Activated naive CD8-positive, alpha-beta T cell treated with anti-CD3 and anti-CD28 coated beads, Interleukin-2, amount 10 ng/mL, durations not matched to agents 7 days and 5 days (primary cell): Measurements from ENCODE around the gene UBL4B. TPM values are rescaled to one million over a fixed set of nuclear protein-coding genes. Genes with fewer than 3 reads are reported as not detected.

Experiments
- ATAC-seq: fragments of 150-1000 bp; cut with Tn5 transposase; one replicate; pipeline ENCODE4 v1.10.0; 2021; ENCODE audit warnings: low read depth, moderate library complexity
- POLR2A ChIA-PET: fragments of 350-600 bp; sonication (Branson Sonifier 250); formaldehyde crosslinking; loops from one replicate; lab custom pipeline; 2021; ENCODE audit warnings: antibody characterized with exemption; lab: Charles Lee
- DNase-seq: peaks from one replicate; pipeline ENCODE4 v3.0.0; 2021
- H3K27ac Mint-ChIP-seq: one replicate; pipeline ENCODE4 v1.8.0; 2022; ENCODE audit warnings: mild to moderate bottlenecking, mixed read lengths
- H3K27me3 Mint-ChIP-seq: one replicate; pipeline ENCODE4 v1.8.0; 2022; ENCODE audit warnings: mild to moderate bottlenecking, moderate library complexity, mixed read lengths
- H3K36me3 Mint-ChIP-seq: one replicate; pipeline ENCODE4 v1.8.0; 2021; ENCODE audit warnings: mild to moderate bottlenecking, mixed read lengths
- H3K4me1 Mint-ChIP-seq: one replicate; pipeline ENCODE4 v1.8.0; 2021; ENCODE audit warnings: mixed read lengths
- H3K4me3 Mint-ChIP-seq: one replicate; pipeline ENCODE4 v1.8.0; 2022; ENCODE audit warnings: mild to moderate bottlenecking, moderate library complexity, mixed read lengths
- H3K9me3 Mint-ChIP-seq: one replicate; pipeline ENCODE4 v1.8.0; 2021; ENCODE audit warnings: mixed read lengths
- total RNA-seq, 2 experiments: library from RNA; stranded (reverse); gene quantifications; one replicate each; pipeline ENCODE4 v1.2.3, GENCODE V29; 2021

UBL4B gene
- total RNA-seq, 2 experiments from 2014 or later, result not detected

GRCh38 chr1:110134050-110134595 is 21.9 kb downstream of the UBL4B start:
- Mint-ChIP-seq H3K9me3 (no peaks in the 10 kb centered on the region), H3K4me3 (no peak overlapping the region), H3K27ac (no peak overlapping the region), H3K4me1 (peaks cover 8% of the 10 kb centered on the region), H3K36me3 (no peaks in the 10 kb centered on the region), H3K27me3 (peaks cover 64% of the 10 kb centered on the region)
- DNase-seq, result no peak
- no peak for ATAC-seq
- POLR2A ChIA-PET, result interaction anchor here (0.6 kb wide), 1 partner anchor 249 kb away, joined by 3 read pairs; no protein-coding TSS in a partner anchor

DNA sequence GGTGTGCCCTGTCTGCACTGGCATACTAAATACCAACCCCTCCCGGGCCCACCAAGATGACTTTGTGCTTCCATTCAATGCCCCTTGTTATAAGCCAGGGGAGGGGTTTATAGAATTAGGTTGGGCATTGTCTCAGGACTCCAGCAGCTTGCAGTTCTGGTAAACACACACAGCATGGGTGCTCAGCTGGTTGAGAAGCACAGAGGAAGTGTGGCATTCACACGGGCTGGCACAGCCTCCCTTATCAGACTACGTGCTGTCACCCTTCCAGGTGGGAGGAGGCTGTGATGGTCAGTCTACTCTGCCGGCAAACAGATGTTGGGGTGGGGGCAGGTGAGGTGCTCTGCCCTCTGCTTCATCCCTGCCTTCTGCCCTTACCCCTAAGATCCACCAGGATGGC is 23.0 kb downstream of the UBL4B start:
- Mint-ChIP-seq H3K27ac (no peak overlapping the region), H3K4me3 (no peak overlapping the region), H3K27me3 (peaks cover 61% of the 10 kb centered on the region), H3K36me3 (no peaks in the 10 kb centered on the region), H3K9me3 (no peaks in the 10 kb centered on the region), H3K4me1 (peaks cover 8% of the 10 kb centered on the region)
- POLR2A ChIA-PET, result no interaction called here
- DNase-seq (no peak), ATAC-seq (no peak)

DNA sequence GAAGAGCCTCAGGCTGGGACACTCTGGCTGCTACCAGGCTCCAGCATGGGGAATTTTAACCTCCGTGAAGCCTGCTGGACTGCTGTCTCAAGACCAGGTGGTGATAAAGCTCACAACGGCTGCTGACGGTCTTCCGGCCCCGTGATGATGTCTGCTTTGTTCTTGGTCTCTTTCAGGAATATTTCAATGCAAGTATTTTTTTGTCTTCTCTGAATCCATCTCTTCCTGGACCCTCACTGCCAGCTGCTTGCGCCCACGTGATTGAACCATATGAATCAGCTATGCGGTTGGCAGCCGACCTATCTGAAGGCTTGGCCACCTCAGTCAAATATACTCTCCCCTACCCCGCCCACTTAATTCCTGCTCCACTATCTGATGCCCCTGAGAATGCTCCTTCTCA is 23.4 kb downstream of the UBL4B start:
- DNase-seq, result no peak
- Mint-ChIP-seq H3K36me3 (no peaks in the 10 kb centered on the region), H3K9me3 (no peaks in the 10 kb centered on the region), H3K27me3 (peaks cover 58% of the 10 kb centered on the region), H3K4me3 (no peak overlapping the region), H3K27ac (no peak overlapping the region), H3K4me1 (peaks cover 8% of the 10 kb centered on the region)
- POLR2A ChIA-PET, result no interaction called here
- no peak for ATAC-seq

DNA sequence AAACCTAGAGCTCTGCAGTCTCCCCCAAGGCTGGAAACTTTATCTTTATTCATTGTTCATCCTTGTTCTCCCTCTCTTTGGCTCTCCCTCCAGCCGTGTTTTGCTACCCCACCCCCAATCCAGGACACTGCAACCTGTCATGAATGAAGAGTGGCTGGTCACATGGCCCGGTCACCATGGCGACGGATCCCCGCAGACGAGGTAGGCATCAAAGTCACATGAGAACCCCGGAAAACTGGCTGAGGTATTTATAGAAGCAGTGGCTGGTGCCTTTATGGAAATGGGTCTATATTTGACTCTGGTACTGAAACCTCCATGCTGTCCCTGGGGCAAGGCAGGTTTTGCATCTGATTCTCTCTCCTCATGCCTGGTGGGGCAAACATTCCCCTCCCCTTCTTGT is 24.7 kb downstream of the UBL4B start:
- DNase-seq, result peak; percentile 52
- no peak overlapping the region for H3K27ac Mint-ChIP-seq
- peaks cover 8% of the 10 kb centered on the region for H3K4me1 Mint-ChIP-seq
- POLR2A ChIA-PET, result no interaction called here
- ATAC-seq, result peak; percentile 60
- H3K9me3 Mint-ChIP-seq, result no peaks in the 10 kb centered on the region
- peaks cover 48% of the 10 kb centered on the region for H3K27me3 Mint-ChIP-seq
- no peaks in the 10 kb centered on the region for H3K36me3 Mint-ChIP-seq
- peak overlapping the region; percentile 41 for H3K4me3 Mint-ChIP-seq

GRCh38 chr1:110138956-110139355 is 26.7 kb downstream of the UBL4B start:
- peaks cover 45% of the 10 kb centered on the region for H3K27me3 Mint-ChIP-seq
- no peak overlapping the region for H3K27ac Mint-ChIP-seq
- no peak for DNase-seq
- H3K9me3 Mint-ChIP-seq, result no peaks in the 10 kb centered on the region
- H3K4me3 Mint-ChIP-seq, result no peak overlapping the region
- no peaks in the 10 kb centered on the region for H3K36me3 Mint-ChIP-seq
- peaks cover 8% of the 10 kb centered on the region for H3K4me1 Mint-ChIP-seq
- POLR2A ChIA-PET, result no interaction called here
- ATAC-seq, result no peak

- Mint-ChIP-seq H3K4me3 (no peak overlapping the region), H3K36me3 (no peaks in the 10 kb centered on the region), H3K27me3 (peaks cover 12% of the 10 kb centered on the region), H3K9me3 (no peaks in the 10 kb centered on the region), H3K4me1 (peaks cover 1% of the 10 kb centered on the region), H3K27ac (no peak overlapping the region)
- ATAC-seq (no peak), DNase-seq (no peak)
- POLR2A ChIA-PET, result no interaction called here
Measured at GRCh38 chr1:110144366-110144765, 32.1 kb downstream of the UBL4B start.

- Mint-ChIP-seq H3K27ac (no peak overlapping the region), H3K27me3 (peaks cover 39% of the 10 kb centered on the region), H3K9me3 (no peaks in the 10 kb centered on the region), H3K4me1 (peaks cover 4% of the 10 kb centered on the region), H3K4me3 (no peak overlapping the region), H3K36me3 (no peaks in the 10 kb centered on the region)
- POLR2A ChIA-PET, result no interaction called here
- ATAC-seq (no peak), DNase-seq (no peak)
Measured at GRCh38 chr1:110148961-110149360, 36.7 kb downstream of the UBL4B start.

DNA sequence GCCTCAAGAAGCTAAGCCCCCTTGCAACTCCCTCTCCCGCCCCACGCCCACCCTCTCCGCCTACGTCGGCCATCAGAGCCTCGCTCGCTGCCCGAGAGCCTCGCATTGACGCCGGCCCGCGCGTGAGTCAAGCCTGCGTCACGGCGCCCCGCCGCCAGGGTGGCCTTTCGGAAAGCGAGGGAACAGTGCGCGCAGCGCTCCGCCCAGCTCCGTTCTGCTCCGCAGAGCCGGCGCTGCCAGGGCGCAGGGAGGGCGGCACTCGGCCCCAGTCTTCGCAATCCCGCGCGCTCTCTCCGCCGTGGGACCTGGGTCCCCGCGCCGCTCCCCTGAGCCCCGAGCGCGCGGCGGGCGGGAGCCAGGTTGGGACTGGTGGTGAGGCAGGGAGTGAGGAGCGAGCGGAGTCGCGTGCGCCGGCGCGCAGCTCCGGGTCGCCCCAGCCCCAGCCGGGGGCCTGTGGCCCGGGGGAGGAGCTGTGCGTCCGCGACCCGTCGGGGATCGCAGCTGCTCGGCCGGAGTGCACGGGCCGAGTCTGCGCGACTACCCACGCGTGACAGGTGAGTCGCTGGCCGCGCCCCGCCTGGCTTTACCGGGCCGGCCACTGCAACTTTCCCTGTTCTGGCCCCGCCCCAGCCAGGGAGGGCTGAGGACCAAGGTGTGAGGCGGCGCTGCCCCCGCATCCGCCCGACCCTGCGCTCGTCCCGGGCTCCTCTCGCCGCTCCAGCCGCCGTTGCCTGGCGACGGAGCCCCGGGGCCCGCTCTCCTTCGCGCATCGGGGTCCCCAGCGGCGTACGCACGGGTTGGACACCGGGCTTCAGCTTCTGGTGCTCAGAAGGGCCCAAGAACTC is 38.3 kb downstream of the UBL4B start, which contains the start of gene SLC6A17:
Gene SLC6A17, plus strand, starts transcription at position 165 of the 845 bp plus-strand sequence. CDS start 16,436 bp downstream, outside the sequence.
- H3K4me1 Mint-ChIP-seq, result peaks cover 3% of the 10 kb centered on the region
- POLR2A ChIA-PET, result no interaction called here
- H3K27ac Mint-ChIP-seq, result no peak within 1 kb of the TSS
- peak; percentile 46 for DNase-seq
- H3K9me3 Mint-ChIP-seq, result no peaks in the 10 kb centered on the region
- H3K36me3 Mint-ChIP-seq, result no peaks in the 10 kb centered on the region
- no peak within 1 kb of the TSS for H3K4me3 Mint-ChIP-seq
- ATAC-seq, result no peak
- peaks cover 51% of the 10 kb centered on the region for H3K27me3 Mint-ChIP-seq

DNA sequence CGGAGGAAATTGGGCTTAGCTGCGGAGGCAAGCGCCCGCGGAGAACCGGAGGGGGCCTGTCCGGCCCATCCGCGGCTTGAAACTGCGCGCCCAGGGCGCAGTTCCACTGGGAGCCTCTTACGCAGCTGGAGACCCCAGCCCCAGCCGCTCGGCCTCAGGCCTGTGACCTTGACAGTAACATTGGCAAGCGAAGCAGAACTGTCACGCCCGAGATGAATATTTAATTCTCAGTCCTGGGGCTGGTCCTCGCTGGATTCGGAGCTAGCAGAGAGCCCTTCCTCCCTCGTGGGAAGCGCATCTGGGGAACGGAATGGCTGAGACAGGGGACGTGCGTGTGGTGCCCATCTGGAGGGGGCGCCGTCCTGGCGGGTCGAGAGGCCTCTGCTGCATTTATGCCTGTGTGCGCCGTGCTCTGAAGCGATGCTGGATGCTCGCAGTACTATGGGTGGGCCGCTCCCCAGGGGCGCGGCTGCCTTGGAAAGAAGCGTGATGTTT is 39.0 kb downstream of the UBL4B start:
- Mint-ChIP-seq H3K9me3 (no peaks in the 10 kb centered on the region), H3K36me3 (no peaks in the 10 kb centered on the region), H3K4me1 (peaks cover 3% of the 10 kb centered on the region), H3K27ac (no peak overlapping the region), H3K27me3 (peaks cover 57% of the 10 kb centered on the region), H3K4me3 (no peak overlapping the region)
- ATAC-seq (no peak), DNase-seq (no peak)
- POLR2A ChIA-PET, result no interaction called here

GRCh38 chr1:110152133-110152785 is 40.0 kb downstream of the UBL4B start:
- Mint-ChIP-seq H3K4me3 (no peak overlapping the region), H3K27me3 (peaks cover 63% of the 10 kb centered on the region), H3K36me3 (no peaks in the 10 kb centered on the region)

DNA sequence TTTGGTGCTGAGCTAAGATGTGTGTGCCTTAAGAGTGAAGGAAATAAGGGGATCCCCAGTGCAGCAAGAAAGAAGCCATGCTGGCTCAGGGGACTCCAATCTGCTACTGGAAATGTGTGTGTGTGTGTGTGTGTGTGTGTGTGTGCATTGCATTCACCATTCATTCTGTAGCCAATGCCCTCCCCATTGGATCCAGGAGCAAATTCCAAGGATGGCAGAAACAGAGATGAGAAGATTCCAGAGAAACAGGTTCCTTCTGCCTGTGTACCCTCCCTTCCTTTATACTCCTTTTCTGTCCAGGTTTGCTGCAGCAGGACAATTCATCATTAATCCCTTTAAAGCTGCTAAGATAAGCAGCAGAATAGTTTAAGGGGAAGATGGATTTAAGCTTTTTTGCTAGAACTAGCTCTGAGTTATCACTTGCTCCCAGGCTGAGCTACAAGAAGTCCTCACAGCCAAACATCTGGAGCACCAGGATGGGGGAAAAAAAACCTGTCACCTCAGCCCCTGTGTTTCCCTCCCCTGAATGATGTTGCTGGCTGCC is 41.2 kb downstream of the UBL4B start:
- H3K27me3 Mint-ChIP-seq, result peaks cover 63% of the 10 kb centered on the region
- POLR2A ChIA-PET, result no interaction called here
- H3K27ac Mint-ChIP-seq, result no peak overlapping the region
- H3K4me1 Mint-ChIP-seq, result peaks cover 3% of the 10 kb centered on the region
- ATAC-seq (no peak), DNase-seq (no peak)
- H3K9me3 Mint-ChIP-seq, result peaks cover 1% of the 10 kb centered on the region
- no peak overlapping the region for H3K4me3 Mint-ChIP-seq
- no peaks in the 10 kb centered on the region for H3K36me3 Mint-ChIP-seq

More at GRCh38 chr1:110152133-110152785, 40.0 kb downstream of the UBL4B start:
- Mint-ChIP-seq H3K27ac (no peak overlapping the region), H3K4me1 (peaks cover 3% of the 10 kb centered on the region), H3K9me3 (peaks cover 1% of the 10 kb centered on the region)
- ATAC-seq (no peak), DNase-seq (no peak)
- POLR2A ChIA-PET, result interaction anchor here (0.5 kb wide), 1 partner anchor 1262 kb away, joined by 3 read pairs; no protein-coding TSS in a partner anchor

- peaks cover 50% of the 10 kb centered on the region for H3K27me3 Mint-ChIP-seq
- DNase-seq (peak; percentile 77), ATAC-seq (peak; percentile 56)
- no peak overlapping the region for H3K27ac Mint-ChIP-seq
- H3K9me3 Mint-ChIP-seq, result peaks cover 1% of the 10 kb centered on the region
- POLR2A ChIA-PET, result interaction anchor here (0.6 to 0.7 kb wide), 2 partner anchors 32 to 484 kb away, joined by 4 to 5 read pairs; no protein-coding TSS in a partner anchor
- H3K36me3 Mint-ChIP-seq, result no peaks in the 10 kb centered on the region
- no peak overlapping the region for H3K4me3 Mint-ChIP-seq
- peaks cover 5% of the 10 kb centered on the region for H3K4me1 Mint-ChIP-seq
Measured at GRCh38 chr1:110155878-110156522, 43.8 kb downstream of the UBL4B start.

- DNase-seq, result no peak
- POLR2A ChIA-PET, result no interaction called here
- peaks cover 1% of the 10 kb centered on the region for H3K9me3 Mint-ChIP-seq
- peaks cover 5% of the 10 kb centered on the region for H3K4me1 Mint-ChIP-seq
- H3K4me3 Mint-ChIP-seq, result no peak overlapping the region
- H3K36me3 Mint-ChIP-seq, result no peaks in the 10 kb centered on the region
- H3K27me3 Mint-ChIP-seq, result peaks cover 32% of the 10 kb centered on the region
- no peak for ATAC-seq
- H3K27ac Mint-ChIP-seq, result no peak overlapping the region
Measured at GRCh38 chr1:110158261-110158660, 46.0 kb downstream of the UBL4B start.
